RWPE1 (cell line): ENCODE data around the gene RBM33.

ENCODE experiments used
- CTCF ChIA-PET: fragments of 350-600 bp; sonication (Branson Sonifier 250); formaldehyde crosslinking; extraction: SDS; loops from one replicate; lab custom pipeline; 2021; lab: Yijun Ruan, JAX
- POLR2A ChIA-PET: fragments of 400-600 bp; formaldehyde crosslinking; extraction: SDS; loops from one replicate; lab custom pipeline; 2020; ENCODE audit warnings: antibody characterized with exemption; ENCODE audit not compliant: low non-redundant PET; lab: Yijun Ruan, JAX
- DNase-seq: peaks from one replicate; pipeline ENCODE4 v3.0.0; 2012; ENCODE audit warnings: low spot score
- H3K27ac ChIP-seq: fragments of 450-650 bp; 2 replicates; pipeline ENCODE4 v1.5.1; 2017
- TF ChIP-seq, protein P1 (sequence below): fragments of 450-650 bp; conservative IDR thresholded peaks from 2 replicates; pipeline ENCODE4 v1.5.1; 2017; ENCODE audit warnings: low read depth, mild to moderate bottlenecking

The RBM33 gene

DNA sequence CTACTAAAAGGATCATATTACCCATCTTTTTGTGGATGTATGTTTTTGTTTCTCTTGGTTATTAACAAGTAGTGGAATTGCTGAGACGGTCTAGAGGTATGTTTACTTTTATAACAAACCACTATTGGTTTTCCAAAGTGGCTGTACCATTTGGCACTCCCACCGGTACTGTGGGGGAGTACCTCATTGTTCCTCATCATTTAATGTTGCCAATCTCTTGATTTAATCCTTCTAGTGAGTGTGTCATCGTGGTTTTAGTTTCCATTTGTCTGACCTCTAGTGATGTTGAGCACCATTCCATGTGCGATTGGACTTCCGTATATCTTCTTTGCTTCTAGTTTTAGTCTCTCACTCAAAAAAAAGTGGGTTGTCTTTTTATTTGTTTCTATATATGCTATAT, 50.4 kb downstream of the RBM33 start:
- no peak overlapping the region for H3K27ac ChIP-seq
- POLR2A ChIA-PET: no interaction called here
- CTCF ChIA-PET: no interaction called here
- no peak for DNase-seq
- TF ChIP-seq, protein P1, sequence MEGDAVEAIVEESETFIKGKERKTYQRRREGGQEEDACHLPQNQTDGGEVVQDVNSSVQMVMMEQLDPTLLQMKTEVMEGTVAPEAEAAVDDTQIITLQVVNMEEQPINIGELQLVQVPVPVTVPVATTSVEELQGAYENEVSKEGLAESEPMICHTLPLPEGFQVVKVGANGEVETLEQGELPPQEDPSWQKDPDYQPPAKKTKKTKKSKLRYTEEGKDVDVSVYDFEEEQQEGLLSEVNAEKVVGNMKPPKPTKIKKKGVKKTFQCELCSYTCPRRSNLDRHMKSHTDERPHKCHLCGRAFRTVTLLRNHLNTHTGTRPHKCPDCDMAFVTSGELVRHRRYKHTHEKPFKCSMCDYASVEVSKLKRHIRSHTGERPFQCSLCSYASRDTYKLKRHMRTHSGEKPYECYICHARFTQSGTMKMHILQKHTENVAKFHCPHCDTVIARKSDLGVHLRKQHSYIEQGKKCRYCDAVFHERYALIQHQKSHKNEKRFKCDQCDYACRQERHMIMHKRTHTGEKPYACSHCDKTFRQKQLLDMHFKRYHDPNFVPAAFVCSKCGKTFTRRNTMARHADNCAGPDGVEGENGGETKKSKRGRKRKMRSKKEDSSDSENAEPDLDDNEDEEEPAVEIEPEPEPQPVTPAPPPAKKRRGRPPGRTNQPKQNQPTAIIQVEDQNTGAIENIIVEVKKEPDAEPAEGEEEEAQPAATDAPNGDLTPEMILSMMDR: no peak

DNA sequence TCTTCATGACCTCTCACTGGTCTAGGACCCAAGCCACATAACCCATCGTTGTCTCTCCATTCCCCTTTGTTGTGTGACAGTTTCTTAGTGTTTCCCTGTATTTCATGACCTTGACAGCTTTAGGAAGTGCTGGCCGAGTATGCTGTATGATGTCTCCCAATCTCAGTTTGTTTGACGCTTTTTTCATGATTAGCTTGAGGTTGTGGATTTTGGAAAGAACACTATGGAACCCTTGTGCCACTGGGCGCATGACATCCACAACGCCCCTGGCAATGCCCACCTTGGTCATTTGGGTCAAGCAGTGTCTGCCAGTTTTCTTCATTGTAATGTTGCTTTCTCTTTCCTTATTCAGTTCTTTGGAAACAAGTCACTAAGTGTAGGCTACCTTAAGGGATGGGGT, 52.3 kb downstream of the RBM33 start:
- ChIA-PET POLR2A (no interaction called here), CTCF (no interaction called here)
- TF ChIP-seq, protein P1: no peak
- DNase-seq: no peak
- H3K27ac ChIP-seq: no peak overlapping the region

DNA sequence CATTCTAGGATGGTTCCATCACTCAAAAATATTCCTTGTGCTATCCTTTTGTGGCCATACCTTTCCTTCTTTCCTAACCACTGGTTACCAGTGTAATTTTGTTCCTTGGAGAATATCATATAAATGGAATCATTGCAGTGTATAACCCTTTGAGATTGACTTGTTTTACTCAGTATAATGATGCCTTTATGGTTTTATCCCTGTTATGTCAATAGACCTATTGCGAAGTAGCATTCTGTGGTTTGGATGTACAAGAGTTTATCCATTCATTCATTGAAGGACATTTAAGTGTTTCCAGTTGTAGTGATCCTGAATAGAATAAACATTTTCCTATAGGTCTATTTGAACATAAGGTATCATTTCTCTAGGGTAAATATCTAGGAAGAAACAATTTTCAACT, 54.2 kb downstream of the RBM33 start:
- POLR2A ChIA-PET: no interaction called here
- CTCF ChIA-PET: no interaction called here
- TF ChIP-seq, protein P1: no peak
- no peak for DNase-seq
- H3K27ac ChIP-seq: no peak overlapping the region

DNA sequence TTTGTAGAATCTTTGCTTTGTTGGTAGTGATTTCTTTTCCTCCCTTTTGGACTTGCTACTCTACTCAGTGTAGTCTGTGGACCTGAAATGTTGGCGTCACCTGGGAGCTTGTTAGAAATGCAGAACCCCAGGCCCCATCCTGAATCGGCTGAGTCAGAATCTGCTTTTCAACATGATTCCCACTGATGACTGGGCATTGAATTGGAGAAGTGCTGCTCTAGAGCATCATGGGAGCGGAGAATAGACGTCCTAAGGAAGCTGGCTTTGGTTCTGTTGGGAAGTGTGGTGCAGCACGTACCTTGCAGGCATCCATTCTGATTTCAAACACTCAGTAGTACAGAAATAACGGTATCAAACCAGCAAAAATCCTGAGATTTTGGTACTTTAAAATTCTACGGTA, 54.7 kb downstream of the RBM33 start:
- TF ChIP-seq, protein P1: no peak
- no peak overlapping the region for H3K27ac ChIP-seq
- no peak for DNase-seq
- ChIA-PET CTCF (no interaction called here), POLR2A (no interaction called here)

DNA sequence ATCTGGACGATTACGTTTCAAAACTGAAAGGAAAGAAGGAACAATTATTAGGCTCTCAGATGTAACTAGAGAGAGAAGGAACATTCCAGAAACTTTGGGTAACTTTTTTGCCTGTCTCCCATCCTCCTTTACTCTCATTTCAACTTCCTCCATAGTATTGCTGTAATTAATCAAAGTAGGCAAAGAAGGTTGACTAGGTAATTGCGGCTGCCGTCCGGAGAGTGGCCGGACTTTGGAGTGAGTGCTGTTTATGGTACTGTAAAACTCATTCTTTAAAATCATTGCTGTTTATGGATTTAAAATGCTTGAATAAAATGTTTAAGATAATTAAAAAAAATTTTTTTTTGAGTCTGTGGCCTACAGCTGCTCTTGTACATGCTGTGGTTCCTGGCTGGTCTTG, 56.4 kb downstream of the RBM33 start:
- ChIA-PET POLR2A (no interaction called here), CTCF (interaction anchor here (0.7 kb wide), 1 partner anchor 89 kb away, joined by 4 read pairs; no protein-coding TSS in a partner anchor)
- no peak for DNase-seq
- H3K27ac ChIP-seq: no peak overlapping the region
- TF ChIP-seq, protein P1: no peak

DNA sequence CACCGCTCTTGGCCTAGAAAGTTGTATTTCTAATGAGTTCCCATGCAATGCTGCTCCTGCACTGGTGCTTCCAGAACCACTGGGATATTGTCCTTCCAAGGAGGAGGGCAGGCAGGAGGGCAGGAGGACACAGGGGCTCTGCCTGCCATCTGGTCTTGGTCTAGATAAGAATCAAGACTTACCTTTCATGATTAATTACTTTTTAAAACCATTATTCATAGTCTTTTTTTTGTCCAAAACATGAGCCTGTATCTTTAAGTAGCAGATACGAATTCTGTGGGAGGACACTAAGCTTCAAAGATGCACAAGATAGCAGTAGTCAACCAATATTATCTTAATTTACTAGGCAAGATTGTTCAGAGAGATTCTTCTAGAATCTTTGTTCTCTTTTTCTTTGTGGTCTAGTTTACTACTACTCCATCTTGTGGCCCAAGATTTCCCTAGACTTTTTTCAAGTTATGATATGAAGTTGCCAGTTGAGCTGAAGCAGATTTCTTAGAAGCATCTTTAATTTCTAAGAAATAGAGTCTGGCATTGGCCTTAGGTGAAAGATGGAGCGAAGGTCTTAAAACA, 57.6 kb downstream of the RBM33 start:
- TF ChIP-seq, protein P1: no peak
- ChIA-PET CTCF (interaction anchor here (0.5 to 0.7 kb wide), 2 partner anchors 21 to 29 kb away, joined by 3 to 4 read pairs; no protein-coding TSS in a partner anchor), POLR2A (no interaction called here)
- no peak for DNase-seq
- H3K27ac ChIP-seq: no peak overlapping the region
